Caco-2 (cell line): ENCODE results near the gene CH25H. TPM values are rescaled to one million over a fixed set of nuclear protein-coding genes. Genes with fewer than 3 reads are reported as not detected.

Experiments used
- BruUV-seq: library from RNA; stranded (reverse); fragments of 400-500 nt; replicated peaks from 2 replicates; lab custom pipeline; 2021; lab: Mats Ljungman, UMichigan
- CTCF ChIA-PET: fragments of 300-600 bp; sonication (Branson Sonifier 250); formaldehyde crosslinking; loops from one replicate; lab custom pipeline; 2022; ENCODE audit warnings: antibody characterized with exemption; lab: Charles Lee
- POLR2A ChIA-PET: fragments of 300-600 bp; sonication (Branson Sonifier 250); formaldehyde crosslinking; loops from one replicate; lab custom pipeline; 2022; ENCODE audit warnings: antibody characterized with exemption; lab: Charles Lee
- DNase-seq, 2 experiments: peaks; one replicate each; pipeline versions ENCODE4 v3.0.0 to v3.0.0-alpha.2; 2020 to 2022
- H3K27me3 ChIP-seq: replicated peaks from 2 replicates; pipeline ENCODE4 v1.6.0; 2011; ENCODE audit warnings: low read length; ENCODE audit not compliant: control insufficient read depth, insufficient read depth
- H3K36me3 ChIP-seq: 2 replicates; pipeline ENCODE4 v1.5.1; 2011; ENCODE audit warnings: low read length; ENCODE audit not compliant: control insufficient read depth, insufficient read depth
- H3K4me1 ChIP-seq: fragments of 250-450 bp; sonication (Bioruptor Pico); 2 replicates; pipeline ENCODE4 v1.5.1; 2020; ENCODE audit warnings: mild to moderate bottlenecking
- H3K4me3 ChIP-seq: 2 replicates; pipeline ENCODE4 v1.5.1; 2011; ENCODE audit warnings: low read depth, mild to moderate bottlenecking, control low read depth, low read length
- H3K9me3 ChIP-seq: fragments of 250-450 bp; sonication (Bioruptor Pico); 2 replicates; pipeline ENCODE4 v1.5.1; 2020; ENCODE audit warnings: mild to moderate bottlenecking, moderate library complexity
- H3K27ac Mint-ChIP-seq: one replicate; pipeline ENCODE4 v1.8.0; 2022; ENCODE audit warnings: mixed read lengths; ENCODE audit not compliant: unreplicated experiment
- H3K27me3 Mint-ChIP-seq: one replicate; pipeline ENCODE4 v1.8.0; 2022; ENCODE audit warnings: mixed read lengths; ENCODE audit not compliant: insufficient read depth, unreplicated experiment
- H3K36me3 Mint-ChIP-seq: one replicate; pipeline ENCODE4 v1.8.0; 2022; ENCODE audit warnings: mild to moderate bottlenecking, mixed read lengths; ENCODE audit not compliant: insufficient read depth, unreplicated experiment
- H3K4me1 Mint-ChIP-seq: one replicate; pipeline ENCODE4 v1.8.0; 2022; ENCODE audit warnings: low read depth, mixed read lengths; ENCODE audit not compliant: unreplicated experiment
- H3K4me3 Mint-ChIP-seq: one replicate; pipeline ENCODE4 v1.8.0; 2022; ENCODE audit warnings: mild to moderate bottlenecking, moderate library complexity, mixed read lengths; ENCODE audit not compliant: unreplicated experiment
- H3K9me3 Mint-ChIP-seq: one replicate; pipeline ENCODE4 v1.8.0; 2022; ENCODE audit warnings: mixed read lengths; ENCODE audit not compliant: unreplicated experiment
- CTCF ChIP-seq, 2 experiments: fragments of 200-600 bp in 1 of 2; IDR thresholded peaks; 1 replicate in 1 of 2; 2 replicates in 1 of 2; pipeline versions ENCODE4 v1.5.1 to v1.8.0; 2011 to 2022; ENCODE audit warnings: antibody characterized with exemption in 1 of 2, control low read depth in 1 of 2, inconsistent platforms in 1 of 2, low read depth in 1 of 2, low read length in 1 of 2, mild to moderate bottlenecking in 1 of 2, moderate library complexity in 1 of 2; ENCODE audit not compliant: insufficient read depth in 1 of 2, severe bottlenecking in 1 of 2, unreplicated experiment in 1 of 2
- intact Hi-C: fragments of 100-400 bp; cut with micrococcal nuclease; formaldehyde crosslinking; loops from one replicate; pipeline ENCODE4 v1.10.0; 2022; ENCODE audit not compliant: unreplicated experiment
- total RNA-seq: library from RNA; stranded (reverse); gene quantifications from 2 replicates; pipeline ENCODE4 v1.2.3, GENCODE V29; 2022

The CH25H gene
- total RNA-seq, 1 experiment from 2014 or later: not detected

GRCh38 chr10:89252225-89252585 lies 45.1 kb upstream of the CH25H start:
- H3K27me3 ChIP-seq: no peaks in the 10 kb centered on the region
- BruUV-seq: no TSS peak
- Mint-ChIP-seq H3K4me3 (peak overlapping the region; percentile 91), H3K27me3 (no peaks in the 10 kb centered on the region), H3K4me1 (peaks cover 6% of the 10 kb centered on the region), H3K36me3 (no peaks in the 10 kb centered on the region), H3K9me3 (peaks cover 13% of the 10 kb centered on the region), H3K27ac (no peak overlapping the region)
- H3K36me3 ChIP-seq: no peaks in the 10 kb centered on the region; the same call in 1 of the 2 replicates
- ChIA-PET POLR2A (interaction anchor here (0.9 to 1.8 kb wide), 3 partner anchors 10 to 100 kb away, joined by 3 to 5 read pairs (median 3); no protein-coding TSS in a partner anchor), CTCF (interaction anchor here (0.9 to 1.3 kb wide), 2 partner anchors 35 to 137 kb away, joined by 3 to 5 read pairs; no protein-coding TSS in a partner anchor)
- no peak for TF ChIP-seq CTCF (IDR thresholded peaks at IDR 0.05; ENCODE audit: insufficient read depth in 1 of 2, low read depth in 1 of 2, low read length in 1 of 2, severe bottlenecking in 1 of 2, unreplicated experiment in 1 of 2)
- no peak overlapping the region; the same call in 1 of the 2 replicates for H3K4me3 ChIP-seq
- intact Hi-C loops: loop anchor here (10.0 kb wide), 1 partner anchor 453 kb away; the partner anchor contains the start of gene KIF20B
- peaks cover 10% of the 10 kb centered on the region; the same call in 1 of the 2 replicates for H3K9me3 ChIP-seq
- DNase-seq: no peak
- no peaks in the 10 kb centered on the region; the same call in 1 of the 2 replicates for H3K4me1 ChIP-seq

- peaks cover 10% of the 10 kb centered on the region; the same call in 1 of the 2 replicates for H3K9me3 ChIP-seq
- H3K4me3 ChIP-seq: peak within 1 kb of the TSS; percentile 73
- Mint-ChIP-seq H3K4me3 (peak within 1 kb of the TSS; percentile 91), H3K27ac (no peak within 1 kb of the TSS), H3K27me3 (no peaks in the 10 kb centered on the region), H3K36me3 (no peaks in the 10 kb centered on the region), H3K9me3 (peaks cover 13% of the 10 kb centered on the region), H3K4me1 (peaks cover 6% of the 10 kb centered on the region)
- H3K4me1 ChIP-seq: no peaks in the 10 kb centered on the region; the same call in 1 of the 2 replicates
- intact Hi-C loops: loop anchor here (10.0 kb wide), 1 partner anchor 453 kb away; the partner anchor contains the start of gene KIF20B
- H3K27me3 ChIP-seq: no peaks in the 10 kb centered on the region
- no TSS peak for BruUV-seq
- no peaks in the 10 kb centered on the region; the same call in 1 of the 2 replicates for H3K36me3 ChIP-seq
- peak; percentile 93 to 96 for DNase-seq
- ChIA-PET CTCF (interaction anchor here (0.5 to 1.8 kb wide), 4 partner anchors 34 to 425 kb away, joined by 3 to 7 read pairs (median 4); no protein-coding TSS in a partner anchor), POLR2A (interaction anchor here (0.9 to 1.8 kb wide), 3 partner anchors 11 to 101 kb away, joined by 3 to 5 read pairs (median 3); no protein-coding TSS in a partner anchor)
- TF ChIP-seq CTCF (IDR thresholded peaks at IDR 0.05; ENCODE audit: insufficient read depth in 1 of 2, low read depth in 1 of 2, low read length in 1 of 2, severe bottlenecking in 1 of 2, unreplicated experiment in 1 of 2): no peak
Measured at GRCh38 chr10:89251409-89252224, 44.5 kb upstream of the CH25H start, which contains the start of gene LIPA. Gene LIPA, minus strand, starts transcription at chr10:89251775. Its CDS starts 4,127 bp downstream, at chr10:89247648.
